IPS-NIHi11 (cell line): ENCODE measurements around the gene UBE3B.

Source experiments
- DNase-seq: peaks from one replicate; pipeline ENCODE4 v3.0.0; 2012; ENCODE audit warnings: mixed read lengths, low spot score

UBE3B gene

DNA sequence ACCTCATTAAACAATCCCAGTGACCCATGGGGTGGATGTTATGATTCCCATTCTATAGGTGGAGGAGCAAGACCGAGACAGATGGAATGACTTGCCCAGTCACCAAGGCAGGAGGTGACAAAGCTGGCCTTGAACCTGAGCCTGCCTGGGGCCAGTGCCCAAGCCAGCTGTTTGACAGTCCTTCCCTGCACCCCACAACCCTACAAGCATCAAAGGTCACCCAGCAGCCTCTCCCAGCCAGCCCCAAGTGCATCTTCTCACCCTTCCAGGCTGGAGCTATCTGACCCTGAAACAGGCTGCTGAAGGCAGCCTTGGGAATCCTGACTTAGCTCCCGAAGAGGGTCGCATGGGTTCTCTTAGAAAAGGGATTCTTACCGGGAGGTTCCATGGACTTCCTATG is 75.5 kb downstream of the UBE3B start:
- DNase-seq = no peak

DNA sequence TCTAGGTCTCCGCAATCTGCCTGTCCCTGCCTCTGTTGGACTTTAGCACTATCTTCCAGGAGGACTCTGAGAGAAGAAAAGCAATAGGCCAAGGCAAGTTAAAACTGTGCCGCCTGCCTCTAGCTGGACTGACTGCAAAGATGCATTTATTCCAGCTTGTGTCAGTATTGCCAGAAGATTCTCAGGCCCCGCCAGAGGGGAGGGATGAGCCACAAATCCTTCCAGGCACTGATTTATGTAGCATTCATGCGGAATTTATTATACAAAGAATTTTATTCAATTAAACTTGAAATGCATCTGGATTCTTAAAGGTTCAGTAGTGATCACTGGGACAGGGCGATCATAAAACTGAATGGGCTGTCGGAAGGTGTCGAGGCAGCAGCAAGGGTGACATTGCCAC is 76.0 kb downstream of the UBE3B start:
- DNase-seq = no peak

DNA sequence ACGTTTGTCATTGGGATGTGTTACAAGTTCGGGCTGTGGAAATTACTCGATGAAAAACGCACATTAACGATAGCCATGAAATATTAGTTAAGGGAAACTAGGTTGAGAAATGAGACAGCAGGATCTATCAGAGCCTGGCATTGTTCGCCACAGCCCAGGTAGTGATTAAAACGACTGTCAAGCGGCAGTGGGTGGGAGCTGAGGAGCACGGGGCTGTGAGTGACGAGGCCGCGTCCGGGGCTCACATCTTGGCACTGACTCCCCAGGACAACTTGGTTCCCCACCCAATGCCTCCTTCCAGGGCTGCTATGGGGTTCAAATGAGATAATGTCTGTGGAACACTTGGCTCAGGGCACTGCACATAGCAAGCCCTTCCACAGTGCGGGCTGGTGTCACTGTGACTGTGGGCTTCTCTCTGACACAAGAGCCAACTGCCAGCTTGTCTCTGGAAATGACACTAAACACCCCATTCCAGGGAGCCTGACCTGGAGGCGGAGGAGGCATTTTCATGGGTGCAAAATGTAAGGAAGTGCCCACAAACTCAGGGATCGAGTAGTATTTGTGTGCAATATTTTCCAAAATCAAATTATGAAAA is 76.6 kb downstream of the UBE3B start:
- DNase-seq = no peak

DNA sequence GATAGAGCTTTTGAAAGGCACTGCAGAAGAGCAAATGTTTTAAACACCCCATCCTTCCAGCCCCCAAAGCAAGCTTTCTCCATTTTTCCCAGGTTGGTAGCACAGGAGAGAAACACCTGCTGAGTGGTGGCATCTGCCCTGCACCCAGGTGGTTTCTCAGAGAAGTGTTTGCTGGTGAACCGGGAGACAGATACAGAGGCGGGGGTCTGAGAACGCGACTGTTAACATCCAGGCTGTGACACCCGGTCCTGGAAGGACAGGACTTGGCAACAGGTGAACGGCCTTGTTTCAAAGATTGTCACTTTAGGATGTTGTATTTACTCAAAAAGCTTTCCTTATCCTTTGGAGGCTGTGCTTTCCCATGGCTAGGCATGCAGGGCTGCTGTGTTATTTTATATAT is 77.3 kb downstream of the UBE3B start:
- no peak for DNase-seq

DNA sequence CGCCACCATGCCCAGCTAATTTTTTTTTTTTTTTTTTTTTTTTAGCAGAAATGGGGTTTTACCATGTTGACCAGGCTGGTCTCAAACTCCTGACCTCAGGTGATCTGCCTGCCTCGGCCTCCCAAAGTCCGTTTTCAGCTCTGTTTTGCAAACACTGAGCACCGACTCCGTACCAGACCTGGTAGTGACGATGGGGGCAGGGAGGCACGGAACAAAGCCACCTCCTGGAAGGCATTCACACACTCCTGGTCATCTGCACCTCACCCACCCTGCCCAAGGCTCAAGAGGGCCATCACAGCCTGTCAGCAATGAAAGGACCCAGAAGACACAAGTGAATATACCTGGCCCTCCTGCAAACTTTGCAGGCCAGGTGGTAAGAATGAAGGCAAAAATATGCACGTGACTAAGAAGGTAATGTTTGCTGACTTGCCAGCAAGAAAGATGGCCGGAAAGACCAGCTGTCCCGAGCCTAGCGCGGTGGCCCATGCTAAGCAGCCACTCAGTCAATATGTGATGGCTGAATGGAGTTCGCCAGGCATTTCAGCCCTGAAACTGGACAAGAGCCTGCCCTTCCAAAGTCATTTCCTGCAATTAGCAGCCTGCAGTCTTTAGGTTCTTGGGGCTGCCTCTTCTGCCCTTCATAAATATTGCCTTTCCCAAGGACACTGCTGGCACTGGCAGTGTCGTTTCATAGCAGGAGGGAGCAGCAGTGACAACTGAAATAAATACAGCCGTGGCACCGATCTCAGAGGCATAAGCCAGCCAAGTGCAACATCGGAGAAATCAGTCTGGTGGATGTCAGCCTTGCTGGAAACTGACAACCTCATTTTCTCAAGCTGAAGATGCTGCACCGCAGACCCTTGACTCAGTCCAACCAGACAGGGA is 78.2 kb downstream of the UBE3B start:
- no peak for DNase-seq

DNA sequence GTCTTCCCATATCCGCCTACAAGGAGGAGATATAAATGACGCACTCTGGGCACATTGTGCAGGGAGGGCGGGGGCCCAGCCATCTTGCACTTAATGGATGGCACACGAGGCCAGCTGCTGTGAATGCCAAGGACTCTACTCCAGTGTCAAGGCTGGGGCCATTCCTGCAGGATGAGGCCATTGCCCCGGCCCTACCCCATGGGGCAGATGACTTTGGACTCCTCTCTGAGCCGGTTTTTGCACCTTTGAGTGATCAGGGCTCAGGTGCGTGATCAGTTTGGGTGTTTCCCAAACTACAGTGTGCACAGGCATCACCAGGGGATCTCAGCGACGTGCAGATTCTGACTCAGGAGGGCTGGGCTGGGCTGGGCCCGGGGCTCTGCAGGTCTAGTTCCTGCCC is 79.8 kb downstream of the UBE3B start:
- DNase-seq = no peak

DNA sequence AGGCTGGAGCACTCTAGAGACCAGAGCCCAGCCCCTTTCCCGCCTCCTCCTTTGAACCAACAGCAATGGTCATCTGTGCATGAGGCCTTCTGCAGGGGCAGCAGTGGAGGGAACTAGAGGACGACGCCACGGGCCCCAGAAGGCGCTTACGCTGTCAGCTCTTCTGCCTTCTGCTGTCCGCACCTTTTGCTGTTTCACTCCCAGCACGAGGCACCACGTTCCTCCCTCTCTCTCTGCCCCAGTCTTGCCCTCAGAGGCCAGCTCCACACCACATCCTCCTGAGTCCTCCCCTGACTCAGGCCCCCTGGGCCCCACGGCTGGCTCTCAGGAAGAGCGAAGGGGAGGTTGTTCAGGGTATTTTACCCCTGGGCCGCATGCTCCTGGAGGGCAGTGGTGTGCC is 80.4 kb downstream of the UBE3B start:
- DNase-seq = no peak

DNA sequence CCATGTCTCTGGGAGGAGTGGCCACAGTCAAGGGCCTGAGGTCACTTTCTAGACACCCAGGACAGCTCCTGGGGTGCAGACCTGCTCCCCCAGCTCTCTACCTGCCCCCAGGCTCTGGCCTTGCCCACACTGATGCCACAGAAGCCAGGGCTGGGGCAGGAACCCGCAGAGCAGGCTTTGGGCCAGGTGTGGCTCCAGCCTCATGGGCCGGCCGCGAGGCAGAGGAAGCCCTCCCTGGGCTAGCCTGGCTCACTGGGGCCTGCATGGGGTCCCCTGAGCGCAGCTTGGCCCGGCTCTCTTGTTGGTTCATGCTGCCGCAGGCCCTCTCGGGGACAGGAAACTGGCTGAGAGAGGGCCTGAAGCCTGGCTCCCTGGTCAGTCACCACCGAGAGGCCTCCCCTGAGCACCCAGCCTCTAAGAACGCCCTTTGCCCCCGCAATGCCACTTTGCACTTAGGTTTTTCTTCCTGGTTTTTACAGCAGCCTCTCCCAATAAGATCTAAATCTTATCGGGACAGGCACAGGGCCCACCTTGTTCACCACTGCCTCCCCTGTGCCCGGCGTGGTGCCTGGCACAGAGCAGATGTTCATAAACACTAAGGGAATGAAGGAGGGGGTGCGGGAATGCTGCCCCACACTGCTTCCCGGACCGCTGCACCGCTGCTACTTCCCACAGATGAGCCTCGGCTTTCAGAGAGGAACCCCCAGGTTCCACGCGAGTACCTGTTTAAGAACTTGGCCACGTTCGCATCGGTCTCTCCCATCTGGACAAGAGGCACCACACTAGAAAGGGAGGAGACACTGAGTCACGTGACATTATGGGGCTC is 81.2 kb downstream of the UBE3B start:
- DNase-seq = no peak

DNA sequence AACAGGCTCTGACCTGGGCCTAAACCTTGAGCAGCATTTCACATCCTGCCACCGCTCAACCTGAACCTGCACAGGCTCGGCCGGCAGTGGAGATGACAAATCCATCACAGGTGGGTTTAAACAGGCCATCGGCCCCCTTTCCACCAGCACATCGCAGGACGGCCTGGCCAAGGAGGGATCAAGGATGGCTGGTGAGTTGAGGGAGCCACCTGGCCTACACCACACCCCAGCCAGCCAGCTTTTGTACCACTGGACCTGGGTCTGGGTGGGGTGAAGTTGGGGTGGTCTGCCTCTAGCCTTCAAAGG is 81.7 kb downstream of the UBE3B start:
- no peak for DNase-seq

DNA sequence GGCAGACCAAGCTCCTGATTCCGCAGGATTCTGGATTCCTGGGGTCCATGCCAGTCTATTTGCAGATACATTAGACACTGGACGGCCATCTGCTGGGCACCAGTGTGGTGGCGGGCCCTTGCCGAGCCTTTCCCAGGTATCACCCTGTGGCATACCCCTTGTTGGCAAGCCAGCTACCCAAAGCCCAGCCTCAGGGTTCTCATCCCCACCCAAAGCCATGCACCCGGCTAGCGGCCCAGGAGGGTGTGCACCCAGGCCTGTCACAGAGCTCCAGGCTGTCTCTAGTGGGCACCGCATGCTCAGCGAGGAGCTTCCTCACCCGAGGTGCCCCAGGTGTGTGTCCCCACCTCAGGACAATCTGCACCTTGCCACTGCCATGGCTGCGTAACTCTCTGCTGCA is 82.2 kb downstream of the UBE3B start:
- DNase-seq = no peak

DNA sequence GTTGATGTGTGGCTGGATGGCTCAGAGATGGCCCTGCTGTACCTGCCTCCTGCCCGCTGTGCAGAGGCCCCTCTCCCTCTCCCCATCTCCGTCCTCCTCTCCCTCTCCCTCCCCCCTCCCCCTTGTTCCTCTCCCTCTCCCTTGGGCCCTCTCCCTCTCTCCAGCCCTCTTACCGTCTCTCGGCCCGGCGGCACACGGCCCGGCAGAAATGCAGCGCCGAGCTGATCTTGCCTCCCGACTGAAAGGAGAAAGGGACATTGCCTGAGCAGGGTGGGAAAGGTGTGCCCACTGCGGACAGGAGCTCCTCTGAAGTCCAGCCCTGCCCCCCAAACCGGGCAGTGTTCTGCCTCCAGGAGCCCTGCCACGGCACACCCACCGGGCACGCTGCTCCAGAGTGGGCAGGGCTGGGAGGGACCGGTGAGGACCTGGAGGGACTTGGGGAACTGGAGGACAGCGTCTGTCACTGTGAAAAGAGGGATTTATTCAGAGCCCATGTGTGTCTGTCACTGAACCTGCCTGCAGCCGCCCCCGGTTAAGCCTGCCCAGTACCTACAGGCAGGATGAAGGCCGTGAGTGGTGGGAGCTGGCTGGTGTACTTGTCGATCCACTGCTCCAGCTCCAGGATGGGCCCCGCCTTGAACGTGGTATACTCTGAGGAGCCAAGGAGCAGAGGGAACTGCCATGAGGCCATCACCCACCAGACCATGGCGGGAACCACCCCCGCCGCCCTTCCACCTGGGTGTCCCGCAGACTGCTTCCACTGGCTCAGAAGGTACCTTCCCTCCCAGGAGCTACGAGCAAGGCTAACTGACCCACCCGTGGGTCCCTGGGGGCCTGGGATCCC is 83.7 kb downstream of the UBE3B start:
- DNase-seq = no peak

DNA sequence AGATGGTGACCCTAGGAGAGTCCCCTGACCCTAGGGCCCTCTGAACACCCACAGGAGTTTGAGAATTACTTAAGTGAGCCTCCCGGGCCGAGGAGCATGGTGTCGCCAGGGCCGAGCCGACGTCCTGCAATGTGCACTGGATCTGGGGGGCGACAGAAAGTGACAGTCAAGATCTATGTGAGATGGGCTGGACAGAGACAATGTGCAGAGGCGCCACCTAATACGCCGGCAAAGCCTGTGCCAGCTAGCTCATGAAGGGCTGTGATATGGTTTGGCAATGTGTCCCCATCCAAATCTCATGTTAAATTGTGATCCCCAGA is 84.2 kb downstream of the UBE3B start:
- DNase-seq = no peak

DNA sequence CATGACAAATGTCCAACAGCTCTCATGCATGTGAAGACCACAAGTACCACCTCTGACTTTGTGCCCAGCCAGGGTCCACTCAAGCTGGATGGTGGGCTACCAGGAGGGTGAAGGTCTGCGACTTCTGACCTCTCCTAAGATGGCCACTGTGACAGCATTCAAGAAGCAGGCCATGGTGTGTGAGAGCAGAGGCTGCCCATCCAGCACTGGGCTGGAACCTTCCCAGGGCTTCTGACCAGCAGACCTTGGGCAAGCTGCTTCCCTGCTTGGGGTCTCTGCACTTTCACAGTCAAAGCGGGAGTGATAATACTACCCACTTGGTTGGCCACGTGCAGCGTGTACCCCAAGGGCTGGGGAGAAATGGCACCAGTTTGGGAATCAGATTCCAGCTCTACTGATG is 85.4 kb downstream of the UBE3B start:
- no peak for DNase-seq

DNA sequence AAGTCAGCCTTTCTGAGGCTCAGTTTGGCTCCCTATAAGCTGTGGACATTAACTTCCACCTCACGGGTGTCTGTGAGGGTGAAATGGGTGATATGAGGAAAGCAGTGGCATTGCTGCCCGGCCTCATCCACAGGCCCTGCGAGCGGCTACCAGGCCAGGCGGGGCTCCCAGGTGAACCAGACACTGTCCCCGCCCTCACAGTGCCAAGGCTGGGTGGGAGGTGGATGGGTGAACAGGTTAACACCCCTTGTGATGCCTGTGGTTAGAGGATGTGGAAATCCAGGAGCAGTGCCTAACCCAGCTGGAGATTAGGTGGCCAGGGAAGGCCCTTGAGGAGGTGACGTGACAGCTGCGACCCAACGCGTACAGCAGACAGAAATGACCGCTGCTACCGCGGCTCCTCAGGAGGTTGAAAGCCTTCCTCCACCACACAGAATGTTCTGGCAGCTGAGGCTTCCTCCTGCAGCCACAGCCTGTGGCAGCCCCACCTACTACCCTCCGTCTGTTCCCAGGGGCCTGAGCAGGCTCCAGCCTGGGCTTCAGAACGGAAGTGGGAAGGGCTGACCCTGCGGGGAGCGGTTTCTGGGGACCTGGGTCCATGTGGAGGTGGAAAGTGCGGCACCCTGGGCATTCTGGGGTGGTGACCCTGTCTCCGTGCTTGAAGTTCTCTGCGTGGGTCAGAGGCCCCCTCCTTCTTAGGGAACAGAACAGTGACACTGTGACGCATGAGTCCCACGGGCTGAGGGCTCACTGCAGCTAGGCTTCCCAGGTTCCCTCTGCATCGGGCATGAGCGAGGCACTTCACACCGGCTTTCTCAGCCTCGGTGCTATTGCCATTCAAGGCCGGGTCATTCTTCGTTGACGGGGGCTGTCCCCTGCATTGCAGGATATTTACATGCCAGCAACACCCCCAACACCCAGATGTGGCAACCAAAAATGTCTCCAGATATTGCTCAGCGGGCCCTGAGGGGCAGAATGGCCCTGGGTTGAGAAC is 86.2 kb downstream of the UBE3B start:
- no peak for DNase-seq

DNA sequence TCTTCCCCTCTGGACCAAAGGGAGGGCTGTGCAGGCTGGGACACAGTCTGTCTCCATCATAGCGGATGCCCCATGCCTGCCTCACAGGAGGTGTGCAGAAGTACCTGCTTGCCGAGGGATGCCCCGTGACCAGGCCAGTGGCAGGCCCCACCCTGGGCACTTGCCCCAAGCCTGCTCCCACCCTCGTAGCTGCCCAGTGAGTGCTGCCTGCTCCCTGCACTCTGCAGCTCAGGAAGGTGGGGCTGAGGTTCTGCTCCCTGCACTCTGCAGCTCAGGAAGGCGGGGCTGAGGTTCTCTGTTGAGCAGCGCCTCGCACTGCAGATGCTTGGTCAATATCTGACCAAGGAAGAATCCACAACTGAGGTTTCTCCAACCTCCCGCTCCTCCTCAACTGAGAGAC is 89.0 kb downstream of the UBE3B start:
- no peak for DNase-seq

DNA sequence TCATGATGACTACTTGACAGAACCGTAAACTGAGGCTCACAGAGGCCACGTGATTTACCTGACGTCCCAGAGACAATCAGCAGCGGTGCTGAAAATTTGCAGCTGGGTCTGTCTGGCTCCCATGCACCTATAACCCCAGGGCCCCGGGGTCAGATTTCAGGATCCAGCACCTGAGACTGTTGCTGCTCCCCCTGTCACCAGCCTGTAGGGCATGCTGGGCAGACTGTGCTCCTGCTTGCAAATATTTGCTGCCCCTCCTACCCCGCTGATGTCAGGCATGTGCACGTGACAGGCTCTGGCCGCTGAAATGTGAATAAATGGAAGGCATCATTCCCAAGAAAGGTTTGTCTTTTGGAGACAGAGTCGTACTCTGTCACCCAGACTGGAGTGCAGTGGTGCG is 89.9 kb downstream of the UBE3B start:
- no peak for DNase-seq

DNA sequence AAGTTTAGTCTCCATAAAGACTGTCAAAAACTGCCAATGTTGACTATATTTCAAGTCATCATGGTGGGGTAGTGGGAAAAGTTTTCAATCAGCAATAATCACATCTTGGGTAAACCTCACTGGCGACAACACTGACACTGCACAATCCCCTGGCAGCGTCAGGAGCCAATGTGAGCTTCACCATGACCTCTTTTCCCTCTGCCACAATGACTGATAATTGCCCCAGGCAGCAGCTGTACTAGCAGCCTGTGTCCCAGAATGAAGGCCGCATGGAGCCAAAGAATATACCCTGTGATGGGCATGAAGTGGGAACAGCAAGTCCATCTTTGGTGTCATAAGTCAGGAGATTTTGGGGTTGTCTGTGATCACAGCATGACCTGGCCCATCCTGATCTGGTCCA is 90.5 kb downstream of the UBE3B start:
- no peak for DNase-seq

DNA sequence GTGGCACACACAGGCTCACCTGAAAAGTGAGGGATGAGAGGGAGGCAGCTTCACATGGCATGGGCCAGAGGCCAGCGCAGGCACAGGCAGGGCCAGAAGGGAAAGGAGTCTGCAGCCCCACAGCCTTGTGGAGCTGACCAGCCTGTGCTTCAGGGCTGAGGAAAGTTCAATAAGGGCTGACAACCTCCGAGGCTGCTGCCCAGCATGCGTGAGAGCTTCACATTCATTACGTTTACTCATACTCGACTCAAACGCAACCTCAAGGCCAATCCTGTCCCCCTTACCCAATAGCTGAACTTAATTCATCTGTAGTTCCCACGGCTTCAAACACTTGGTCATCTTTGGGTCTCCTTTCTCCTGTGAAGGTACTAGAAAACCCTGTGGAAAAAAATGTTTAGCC is 91.1 kb downstream of the UBE3B start:
- DNase-seq = no peak

DNA sequence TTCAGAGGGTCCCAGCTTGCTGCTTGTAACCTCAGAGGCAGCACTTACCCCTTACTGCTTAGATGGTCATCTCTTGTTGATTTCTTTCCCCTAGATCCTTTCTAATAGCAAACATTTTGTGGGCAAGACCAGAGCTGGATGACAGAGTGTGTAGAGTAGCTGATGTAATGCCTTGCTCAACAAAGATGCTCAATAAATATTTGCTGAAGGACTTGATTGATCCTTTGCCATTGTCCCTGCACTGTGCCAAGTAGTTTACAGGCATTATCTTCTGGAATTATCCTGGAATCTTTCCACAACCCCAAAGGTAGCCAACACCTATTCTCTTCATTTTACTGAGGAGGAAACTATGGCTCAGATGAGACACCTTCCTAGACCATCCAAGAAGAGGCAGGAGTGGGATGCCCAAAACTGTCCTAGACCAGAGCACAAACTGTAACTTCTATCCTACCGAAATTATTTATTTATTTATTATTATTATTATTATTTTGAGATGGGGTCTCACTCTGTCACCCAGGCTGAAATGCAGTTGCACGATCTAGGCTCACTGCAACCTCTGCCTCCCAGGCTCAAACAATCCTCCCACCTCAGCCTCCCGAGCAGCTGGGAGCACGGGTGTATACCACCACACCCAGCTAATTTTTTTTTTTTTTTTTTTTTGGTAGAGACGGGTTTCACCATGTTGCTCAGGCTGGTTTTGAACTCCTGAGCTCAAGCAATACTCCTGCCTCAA is 94.5 kb downstream of the UBE3B start:
- no peak for DNase-seq

DNA sequence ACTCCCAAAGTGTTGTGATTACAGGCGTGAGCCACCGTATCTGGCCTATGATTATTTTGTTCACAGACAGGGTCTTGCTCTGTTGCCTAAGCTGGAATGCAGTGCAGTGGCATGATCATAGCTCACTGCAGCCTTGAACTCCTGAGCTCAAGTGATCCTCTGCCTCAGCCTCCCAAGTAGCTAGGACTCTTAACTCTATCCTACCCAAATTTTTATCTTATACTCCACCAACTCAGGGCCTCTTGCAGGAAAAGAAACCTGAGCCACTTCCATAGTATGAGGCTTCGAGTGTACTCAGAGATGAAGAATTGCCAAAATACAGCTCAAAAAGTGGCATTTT is 95.0 kb downstream of the UBE3B start:
- DNase-seq = no peak
